Mononuclear cell (primary cell): ENCODE results near the gene PRIM1. TPM values are rescaled to one million over a fixed set of nuclear protein-coding genes. Genes with fewer than 3 reads are reported as not detected.
"Not testable (repeated sequence)": the region's sequence is repeated elsewhere in the genome, so short reads cannot be mapped to it uniquely, and the experiment has no call there.

Experiments used
- H3K27me3 ChIP-seq: 2 replicates; pipeline ENCODE4 v1.6.0; 2011; ENCODE audit warnings: low read length, control low read depth; ENCODE audit not compliant: insufficient read depth
- H3K4me1 ChIP-seq: 2 replicates; pipeline ENCODE4 v1.5.1; 2011; ENCODE audit warnings: mild to moderate bottlenecking, low read length, control low read depth; ENCODE audit not compliant: insufficient read depth
- H3K4me3 ChIP-seq: 2 replicates; pipeline ENCODE4 v1.5.1; 2011; ENCODE audit warnings: mild to moderate bottlenecking, low read length, moderate library complexity
- H3K9me3 ChIP-seq: 2 replicates; pipeline ENCODE4 v1.5.1; 2011; ENCODE audit warnings: low read depth, mild to moderate bottlenecking, control low read depth, low read length
- total RNA-seq: library from RNA; depleted of rRNA; stranded (reverse); fragments of >200 nt; gene quantifications from one replicate; pipeline ENCODE4 v1.2.3, GENCODE V29; 2012

The PRIM1 gene
- total RNA-seq, 1 donor = 8.6 TPM

GRCh38 chr12:56716933-56717880 is 34.9 kb downstream of the PRIM1 start:
- Histone ChIP-seq H3K9me3 (no peaks in the 10 kb centered on the region), H3K27me3 (no peaks in the 10 kb centered on the region), H3K4me1 (peaks cover 59% of the 10 kb centered on the region), H3K4me3 (no peak overlapping the region)

GRCh38 chr12:56716458-56716857 is 35.7 kb downstream of the PRIM1 start:
- Histone ChIP-seq H3K4me1 (peaks cover 52% of the 10 kb centered on the region), H3K27me3 (no peaks in the 10 kb centered on the region), H3K9me3 (no peaks in the 10 kb centered on the region), H3K4me3 (no peak overlapping the region)

- Histone ChIP-seq H3K9me3 (no peaks in the 10 kb centered on the region), H3K4me3 (no peak overlapping the region), H3K4me1 (peaks cover 45% of the 10 kb centered on the region), H3K27me3 (no peaks in the 10 kb centered on the region)
Observed at GRCh38 chr12:56715798-56716197, 36.3 kb downstream of the PRIM1 start.

GRCh38 chr12:56714431-56714929 is 37.6 kb downstream of the PRIM1 start:
- Histone ChIP-seq H3K4me1 (peaks cover 32% of the 10 kb centered on the region), H3K9me3 (no peaks in the 10 kb centered on the region), H3K27me3 (no peaks in the 10 kb centered on the region), H3K4me3 (no peak overlapping the region)

GRCh38 chr12:56713345-56713744 is 38.8 kb downstream of the PRIM1 start:
- peaks cover 21% of the 10 kb centered on the region for H3K4me1 ChIP-seq
- no peaks in the 10 kb centered on the region for H3K27me3 ChIP-seq
- H3K4me3 ChIP-seq = no peak overlapping the region
- H3K9me3 ChIP-seq = no peaks in the 10 kb centered on the region

GRCh38 chr12:56709759-56710376 is 42.3 kb downstream of the PRIM1 start:
- H3K4me1 ChIP-seq = peaks cover 20% of the 10 kb centered on the region
- no peaks in the 10 kb centered on the region for H3K9me3 ChIP-seq
- H3K4me3 ChIP-seq = no peak overlapping the region
- no peaks in the 10 kb centered on the region for H3K27me3 ChIP-seq

GRCh38 chr12:56704522-56704921 is 47.6 kb downstream of the PRIM1 start:
- H3K4me3 ChIP-seq, H3K27me3 ChIP-seq, H3K9me3 ChIP-seq: not testable (repeated sequence)
- H3K4me1 ChIP-seq = peaks cover 35% of the 10 kb centered on the region

- Histone ChIP-seq H3K4me3 (no peak overlapping the region), H3K4me1 (peaks cover 37% of the 10 kb centered on the region), H3K9me3 (no peaks in the 10 kb centered on the region), H3K27me3 (no peaks in the 10 kb centered on the region)
Observed at GRCh38 chr12:56699020-56699661, 53.0 kb downstream of the PRIM1 start.

GRCh38 chr12:56695327-56696101 is 56.6 kb downstream of the PRIM1 start:
- Histone ChIP-seq H3K4me1 (peaks cover 20% of the 10 kb centered on the region), H3K9me3 (no peaks in the 10 kb centered on the region), H3K27me3 (no peaks in the 10 kb centered on the region), H3K4me3 (no peak overlapping the region)

GRCh38 chr12:56694161-56694560 is 58.0 kb downstream of the PRIM1 start:
- H3K4me1 ChIP-seq = peaks cover 21% of the 10 kb centered on the region
- no peak overlapping the region for H3K4me3 ChIP-seq
- H3K9me3 ChIP-seq = no peaks in the 10 kb centered on the region
- H3K27me3 ChIP-seq = no peaks in the 10 kb centered on the region

GRCh38 chr12:56688846-56689109 is 63.3 kb downstream of the PRIM1 start:
- H3K9me3 ChIP-seq = no peaks in the 10 kb centered on the region
- H3K27me3 ChIP-seq = no peaks in the 10 kb centered on the region
- H3K4me3 ChIP-seq = peak overlapping the region; percentile 100

GRCh38 chr12:56688129-56688845 is 63.8 kb downstream of the PRIM1 start, which contains the start of gene PTGES3:
Gene PTGES3, minus strand, starts transcription at chr12:56688284. Its CDS starts 285 bp downstream, at chr12:56687999.
- Histone ChIP-seq H3K4me1 (peaks cover 54% of the 10 kb centered on the region), H3K4me3 (peak within 1 kb of the TSS; percentile 100), H3K9me3 (no peaks in the 10 kb centered on the region), H3K27me3 (no peaks in the 10 kb centered on the region)

More at GRCh38 chr12:56688846-56689109, 63.3 kb downstream of the PRIM1 start:
- H3K4me1 ChIP-seq = peaks cover 49% of the 10 kb centered on the region

- H3K9me3 ChIP-seq = no peaks in the 10 kb centered on the region
- peaks cover 62% of the 10 kb centered on the region for H3K4me1 ChIP-seq
- H3K27me3 ChIP-seq = no peaks in the 10 kb centered on the region
- H3K4me3 ChIP-seq = peak overlapping the region; percentile 100
Observed at GRCh38 chr12:56687223-56688128, 64.6 kb downstream of the PRIM1 start.
